Natural killer cell (primary cell): Measurements from ENCODE around the gene NDUFA3. TPM values are rescaled to one million over a fixed set of nuclear protein-coding genes. Genes with fewer than 3 reads are reported as not detected.

Source experiments
- ATAC-seq, 3 donors: fragments of 150-1000 bp in 2 of 3; fragments of 200-7000 bp in 1 of 3; cut with Tn5 transposase; 1 replicate in 1 of 3; 2 replicates in 2 of 3; pipeline ENCODE4 v1.10.0; 2021; ENCODE audit warnings: mild to moderate bottlenecking in 2 of 3, moderate library complexity in 2 of 3
- DNase-seq, 2 donors: peaks; one replicate each; pipeline versions ENCODE4 v3.0.0 to v3.0.0-alpha.2; 2013 to 2021; ENCODE audit warnings: mixed read lengths in 1 of 2
- H3K27ac ChIP-seq: one replicate; pipeline ENCODE4 v1.5.1; 2013; ENCODE audit warnings: mild to moderate bottlenecking, low read length
- H3K27me3 ChIP-seq: one replicate; pipeline ENCODE4 v1.6.1; 2013; ENCODE audit warnings: low read length; ENCODE audit not compliant: control insufficient read depth, insufficient read depth
- H3K36me3 ChIP-seq: one replicate; pipeline ENCODE4 v1.6.1; 2013; ENCODE audit warnings: low read length; ENCODE audit not compliant: control insufficient read depth, insufficient read depth
- H3K4me1 ChIP-seq: one replicate; pipeline ENCODE4 v1.6.1; 2013; ENCODE audit warnings: low read length; ENCODE audit not compliant: control insufficient read depth, insufficient read depth
- H3K4me3 ChIP-seq: one replicate; pipeline ENCODE4 v1.5.1; 2013; ENCODE audit warnings: low read length
- H3K9me3 ChIP-seq: one replicate; pipeline ENCODE4 v1.6.1; 2013; ENCODE audit warnings: low read length; ENCODE audit not compliant: control insufficient read depth, insufficient read depth
- H3K27ac Mint-ChIP-seq, 2 donors: one replicate each; pipeline ENCODE4 v1.8.0; 2022; ENCODE audit warnings: mild to moderate bottlenecking in 2 of 2, mixed read lengths in 2 of 2, moderate library complexity in 1 of 2
- H3K27me3 Mint-ChIP-seq, 2 donors: one replicate each; pipeline ENCODE4 v1.8.0; 2022; ENCODE audit warnings: low read depth in 2 of 2, mixed read lengths in 2 of 2
- H3K36me3 Mint-ChIP-seq: one replicate; pipeline ENCODE4 v1.8.0; 2022; ENCODE audit warnings: mixed read lengths
- H3K4me1 Mint-ChIP-seq, 2 donors: one replicate each; pipeline ENCODE4 v1.8.0; 2022; ENCODE audit warnings: mixed read lengths in 2 of 2
- H3K4me3 Mint-ChIP-seq: one replicate; pipeline ENCODE4 v1.8.0; 2022; ENCODE audit warnings: mild to moderate bottlenecking, moderate library complexity, mixed read lengths
- H3K9me3 Mint-ChIP-seq, 2 donors: one replicate each; pipeline ENCODE4 v1.8.0; 2022; ENCODE audit warnings: mixed read lengths in 2 of 2
- WGBS: methylation state at CpG from one replicate; pipeline ENCODE4 v1.1.7; 2013; ENCODE audit warnings: missing lambda C conversion rate; ENCODE audit not compliant: insufficient coverage; 5-methylcytosine and 5-hydroxymethylcytosine counted together
- intact Hi-C: fragments of 100-400 bp; cut with micrococcal nuclease; formaldehyde crosslinking; loops from one replicate; pipeline ENCODE4 v1.14.2; 2022
- total RNA-seq, 4 donors: library from RNA; stranded (reverse); fragments of 120-200 nt in 1 of 4; gene quantifications; one replicate each; pipeline versions ENCODE4 v1.2.3 to v1.2.4, GENCODE V29; 2013 to 2022
- TF ChIP-seq, protein P1 (sequence below): fragments of 200-600 bp; IDR thresholded peaks from one replicate; pipeline ENCODE4 v1.8.0; 2022; ENCODE audit warnings: antibody characterized with exemption

Gene NDUFA3
- total RNA-seq, 3 donors from 2014 or later (not counting 1 experiment from before 2014, with no cell fraction given), result 48.4 to 91.9 (median 71.4) TPM

DNA sequence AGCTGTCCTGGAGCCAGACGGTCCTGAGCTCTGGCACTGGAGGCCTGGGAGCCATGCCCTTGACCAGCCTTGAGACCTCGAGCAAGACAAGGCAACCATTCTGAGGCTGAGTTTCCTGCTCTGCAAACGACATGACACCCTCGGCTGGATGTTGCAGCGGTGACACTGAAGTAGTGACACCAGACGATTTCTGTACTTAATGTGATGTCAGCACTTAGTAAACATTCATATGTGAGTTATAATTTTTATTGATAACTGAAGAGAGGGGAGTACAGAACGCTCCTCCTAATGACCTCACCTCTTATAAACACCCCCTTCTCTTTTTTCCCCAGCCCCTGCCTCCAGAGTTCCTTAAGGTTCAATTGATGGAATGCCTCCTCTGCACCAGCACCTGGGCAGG lies 5.8 kb downstream of the NDUFA3 start:
- H3K27me3 ChIP-seq, result no peaks in the 10 kb centered on the region
- intact Hi-C loops, result no loop called here
- DNase-seq (no peak), ATAC-seq (no peak)
- H3K27me3 Mint-ChIP-seq, result no peaks in the 10 kb centered on the region
- H3K4me1 Mint-ChIP-seq, result peaks cover 5 to 17% of the 10 kb centered on the region in 2 donors
- H3K27ac Mint-ChIP-seq, result no peak overlapping the region
- H3K4me1 ChIP-seq, result peaks cover 2% of the 10 kb centered on the region
- H3K4me3 Mint-ChIP-seq, result no peak overlapping the region
- WGBS, result 89% methylated on average over 6 of the region's 7 CpGs
- no peaks in the 10 kb centered on the region for H3K9me3 Mint-ChIP-seq
- no peaks in the 10 kb centered on the region for H3K9me3 ChIP-seq
- no peak overlapping the region for H3K4me3 ChIP-seq
- TF ChIP-seq, protein P1, sequence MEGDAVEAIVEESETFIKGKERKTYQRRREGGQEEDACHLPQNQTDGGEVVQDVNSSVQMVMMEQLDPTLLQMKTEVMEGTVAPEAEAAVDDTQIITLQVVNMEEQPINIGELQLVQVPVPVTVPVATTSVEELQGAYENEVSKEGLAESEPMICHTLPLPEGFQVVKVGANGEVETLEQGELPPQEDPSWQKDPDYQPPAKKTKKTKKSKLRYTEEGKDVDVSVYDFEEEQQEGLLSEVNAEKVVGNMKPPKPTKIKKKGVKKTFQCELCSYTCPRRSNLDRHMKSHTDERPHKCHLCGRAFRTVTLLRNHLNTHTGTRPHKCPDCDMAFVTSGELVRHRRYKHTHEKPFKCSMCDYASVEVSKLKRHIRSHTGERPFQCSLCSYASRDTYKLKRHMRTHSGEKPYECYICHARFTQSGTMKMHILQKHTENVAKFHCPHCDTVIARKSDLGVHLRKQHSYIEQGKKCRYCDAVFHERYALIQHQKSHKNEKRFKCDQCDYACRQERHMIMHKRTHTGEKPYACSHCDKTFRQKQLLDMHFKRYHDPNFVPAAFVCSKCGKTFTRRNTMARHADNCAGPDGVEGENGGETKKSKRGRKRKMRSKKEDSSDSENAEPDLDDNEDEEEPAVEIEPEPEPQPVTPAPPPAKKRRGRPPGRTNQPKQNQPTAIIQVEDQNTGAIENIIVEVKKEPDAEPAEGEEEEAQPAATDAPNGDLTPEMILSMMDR, result no peak
- peaks cover 46% of the 10 kb centered on the region for H3K36me3 ChIP-seq
- no peak overlapping the region for H3K27ac ChIP-seq
- no peaks in the 10 kb centered on the region for H3K36me3 Mint-ChIP-seq

DNA sequence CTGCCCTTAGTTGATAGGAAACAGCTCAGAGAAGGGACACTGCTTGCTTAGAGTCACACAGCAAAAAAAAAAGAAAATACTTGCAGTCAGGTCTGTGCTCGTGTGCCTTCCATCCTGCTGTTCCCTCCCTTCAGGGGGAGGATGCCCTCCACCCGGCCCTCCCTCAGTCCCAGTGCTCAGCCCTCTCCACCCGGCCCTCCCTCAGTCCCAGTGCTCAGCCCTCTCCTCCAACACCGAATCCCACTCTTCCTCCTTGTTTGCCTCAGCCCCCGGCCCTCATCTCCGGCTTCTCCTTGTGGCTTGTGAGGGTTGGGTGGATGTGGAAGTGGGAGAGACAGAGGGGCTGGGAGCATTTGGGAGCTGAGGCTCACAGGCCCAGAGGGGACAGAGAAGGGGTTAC lies 7.0 kb downstream of the NDUFA3 start:
- Histone ChIP-seq H3K36me3 (peaks cover 46% of the 10 kb centered on the region), H3K4me3 (no peak overlapping the region), H3K4me1 (peaks cover 9% of the 10 kb centered on the region), H3K27ac (no peak overlapping the region), H3K9me3 (no peaks in the 10 kb centered on the region), H3K27me3 (no peaks in the 10 kb centered on the region)
- Mint-ChIP-seq H3K4me1 (peaks cover 15 to 26% of the 10 kb centered on the region in 2 donors), H3K27ac (no peak overlapping the region), H3K36me3 (no peaks in the 10 kb centered on the region), H3K27me3 (no peaks in the 10 kb centered on the region), H3K4me3 (no peak overlapping the region), H3K9me3 (no peaks in the 10 kb centered on the region)
- ATAC-seq (no peak), DNase-seq (no peak)
- 93% methylated on average over 5 of the region's 6 CpGs for WGBS
- intact Hi-C loops, result no loop called here
- TF ChIP-seq, protein P1, result no peak

DNA sequence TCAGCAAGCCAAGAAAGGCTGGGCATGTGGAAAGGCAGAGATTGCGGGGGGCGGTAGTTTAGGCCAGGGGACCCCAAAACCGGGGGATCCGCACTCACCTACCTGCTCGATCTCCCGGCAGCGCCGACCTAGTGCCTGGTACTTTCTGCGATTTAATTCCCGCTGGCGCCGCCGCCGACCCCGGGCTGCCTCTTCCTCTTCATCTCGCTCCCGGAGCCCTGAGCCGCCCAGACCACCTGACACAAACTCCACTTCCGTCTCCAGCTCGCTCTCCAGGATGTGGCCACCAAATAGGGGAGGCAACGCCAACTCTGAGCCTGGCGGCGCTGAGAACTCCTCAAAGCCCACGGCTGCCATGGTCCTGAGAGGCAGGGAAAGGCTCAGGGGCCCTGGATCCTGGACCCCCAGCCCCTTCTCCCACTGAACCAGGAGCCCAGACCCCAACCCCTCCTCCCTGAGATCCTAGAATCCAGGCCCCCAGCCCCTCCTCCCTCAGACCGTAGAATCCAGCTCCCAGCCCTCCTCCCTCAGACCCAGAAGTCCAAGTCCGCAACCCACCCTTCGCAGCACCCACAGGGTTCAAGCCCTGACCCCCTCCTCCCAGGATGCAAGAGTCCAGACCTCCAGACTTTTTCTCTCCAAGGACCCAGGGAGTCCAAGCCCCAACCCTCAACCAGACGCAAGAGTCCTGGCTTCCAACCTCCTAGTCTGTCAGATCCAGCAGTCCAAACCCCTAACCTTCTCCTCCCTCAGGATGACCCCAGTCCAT lies 11.9 kb downstream of the NDUFA3 start:
- Mint-ChIP-seq H3K4me3 (peak overlapping the region; percentile 92), H3K4me1 (peaks cover 27 to 44% of the 10 kb centered on the region in 2 donors), H3K27me3 (no peaks in the 10 kb centered on the region), H3K36me3 (no peaks in the 10 kb centered on the region), H3K27ac (peak overlapping the region; percentile 87 to 88), H3K9me3 (no peaks in the 10 kb centered on the region)
- 3% methylated on average over 28 of the region's 28 CpGs for WGBS
- TF ChIP-seq, protein P1, result no peak
- peaks cover 24% of the 10 kb centered on the region for H3K4me1 ChIP-seq
- H3K27me3 ChIP-seq, result no peaks in the 10 kb centered on the region
- intact Hi-C loops, result loop anchor here (1.0 kb wide), 4 partner anchors 12 to 76 kb away; partner anchors contain the start of genes CNOT3, LENG1 and NDUFA3
- DNase-seq (peak in 1 of 2 donors; percentile 78), ATAC-seq (no peak)
- H3K9me3 ChIP-seq, result no peaks in the 10 kb centered on the region
- H3K4me3 ChIP-seq, result peak overlapping the region; percentile 56
- H3K36me3 ChIP-seq, result peaks cover 23% of the 10 kb centered on the region
- H3K27ac ChIP-seq, result peak overlapping the region; percentile 67
